ENCODE measurements around the gene TRAPPC10.

DNA sequence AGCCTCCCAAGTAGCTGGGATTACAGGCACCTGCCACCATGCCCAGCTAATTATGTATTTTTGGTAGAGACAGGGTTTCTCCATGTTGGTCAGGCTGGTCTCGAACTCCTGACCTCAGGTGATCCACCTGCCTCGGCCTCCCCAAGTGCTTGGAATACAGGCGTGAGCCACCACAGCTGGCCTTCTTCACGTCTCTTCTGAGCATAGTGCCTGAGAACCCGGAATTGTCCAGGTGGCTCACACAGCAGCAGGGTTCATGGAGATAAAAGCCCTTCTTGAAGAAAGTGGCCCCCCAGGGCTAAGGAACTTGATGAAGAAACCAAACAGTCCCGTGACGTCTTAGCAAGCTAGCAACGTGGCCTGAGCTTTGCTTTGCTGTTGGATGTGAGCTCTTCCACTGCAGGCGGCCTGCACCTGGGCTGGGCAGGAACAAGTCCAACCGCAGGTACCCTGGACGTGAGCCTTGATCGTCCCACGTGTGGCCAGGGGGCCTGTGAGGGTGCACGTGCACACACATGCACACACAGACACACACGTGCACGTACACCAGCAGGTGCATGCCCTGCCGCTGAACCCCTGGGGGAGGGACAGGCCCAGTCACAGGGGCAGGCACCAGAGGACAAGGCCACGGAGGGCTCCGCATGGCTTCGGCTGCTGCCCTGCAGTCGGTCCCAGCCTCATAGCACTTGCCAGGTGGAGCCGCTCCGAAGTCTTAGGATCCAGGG is 23.4 kb upstream of the TRAPPC10 start:
- TF ChIP-seq, protein P1, sequence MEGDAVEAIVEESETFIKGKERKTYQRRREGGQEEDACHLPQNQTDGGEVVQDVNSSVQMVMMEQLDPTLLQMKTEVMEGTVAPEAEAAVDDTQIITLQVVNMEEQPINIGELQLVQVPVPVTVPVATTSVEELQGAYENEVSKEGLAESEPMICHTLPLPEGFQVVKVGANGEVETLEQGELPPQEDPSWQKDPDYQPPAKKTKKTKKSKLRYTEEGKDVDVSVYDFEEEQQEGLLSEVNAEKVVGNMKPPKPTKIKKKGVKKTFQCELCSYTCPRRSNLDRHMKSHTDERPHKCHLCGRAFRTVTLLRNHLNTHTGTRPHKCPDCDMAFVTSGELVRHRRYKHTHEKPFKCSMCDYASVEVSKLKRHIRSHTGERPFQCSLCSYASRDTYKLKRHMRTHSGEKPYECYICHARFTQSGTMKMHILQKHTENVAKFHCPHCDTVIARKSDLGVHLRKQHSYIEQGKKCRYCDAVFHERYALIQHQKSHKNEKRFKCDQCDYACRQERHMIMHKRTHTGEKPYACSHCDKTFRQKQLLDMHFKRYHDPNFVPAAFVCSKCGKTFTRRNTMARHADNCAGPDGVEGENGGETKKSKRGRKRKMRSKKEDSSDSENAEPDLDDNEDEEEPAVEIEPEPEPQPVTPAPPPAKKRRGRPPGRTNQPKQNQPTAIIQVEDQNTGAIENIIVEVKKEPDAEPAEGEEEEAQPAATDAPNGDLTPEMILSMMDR (IDR thresholded peaks at IDR 0.05): no peak
- TF ChIP-seq POLR2A (IDR thresholded peaks at IDR 0.05): no peak
